ENCODE data around the gene ACTL7A. TPM values are rescaled to one million over a fixed set of nuclear protein-coding genes. Genes with fewer than 3 reads are reported as not detected.

ACTL7A gene
- polyA plus RNA-seq, 2 of the 4 experiments (the other 2 are of a cell fraction): not detected

DNA sequence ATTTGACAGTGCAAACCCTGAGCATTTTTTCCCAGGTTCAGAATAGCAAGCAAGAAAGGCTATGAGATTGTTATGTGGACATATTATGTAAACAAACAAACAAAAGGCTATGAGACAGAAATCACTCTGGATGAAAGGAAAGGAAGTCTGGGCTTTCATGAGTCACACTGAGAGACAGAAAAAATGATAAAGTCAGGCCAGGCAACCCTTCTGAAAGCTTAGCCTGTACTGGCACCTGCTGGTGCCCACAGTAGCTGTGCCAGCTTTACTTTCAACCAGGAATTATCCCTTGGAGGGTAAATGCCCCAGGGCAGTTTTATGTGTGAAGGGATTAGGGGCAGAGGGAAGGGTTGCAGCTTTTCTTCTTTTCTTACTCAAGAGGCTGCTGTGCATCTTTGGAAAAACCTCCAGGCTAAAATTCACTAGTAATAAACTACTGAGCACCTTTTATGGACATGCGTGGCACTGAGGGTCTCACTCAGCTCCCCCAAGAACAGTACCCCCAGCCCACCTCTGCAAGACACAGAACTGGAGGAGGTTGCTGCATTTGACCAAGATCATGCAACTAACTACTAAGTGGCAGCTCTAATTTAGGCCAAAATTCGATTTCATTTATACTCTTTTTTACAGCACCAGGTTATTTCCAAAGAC, 48.0 kb upstream of the ACTL7A start (continued):
- TF ChIP-seq EP300 (IDR thresholded peaks at IDR 0.05) (no peak), MAZ (IDR thresholded peaks at IDR 0.05; ENCODE audit: borderline replicate concordance, low read depth, low read length) (no peak), HEYL (CRISPR knock-in tag; IDR thresholded peaks at IDR 0.05) (no peak), CHD2 (IDR thresholded peaks at IDR 0.05; ENCODE audit: low read length, partially characterized antibody) (no peak), EHMT2 (IDR thresholded peaks at IDR 0.05; ENCODE audit: low read depth) (no peak), RAD21 (conservative IDR thresholded peaks at IDR 0.05 in 1 of 2, IDR thresholded peaks at IDR 0.05 in 1 of 2) (peak; percentile 78 to 92), HDAC2 (IDR thresholded peaks at IDR 0.05) (no peak), USF2 (IDR thresholded peaks at IDR 0.05) (no peak), FOXS1 (CRISPR knock-in tag; IDR thresholded peaks at IDR 0.05) (no peak), CHD4 (IDR thresholded peaks at IDR 0.05; ENCODE audit: borderline replicate concordance) (no peak), KDM1A (IDR thresholded peaks at IDR 0.05; ENCODE audit: low read depth) (no peak)
- TF ChIP-seq, protein P1, sequence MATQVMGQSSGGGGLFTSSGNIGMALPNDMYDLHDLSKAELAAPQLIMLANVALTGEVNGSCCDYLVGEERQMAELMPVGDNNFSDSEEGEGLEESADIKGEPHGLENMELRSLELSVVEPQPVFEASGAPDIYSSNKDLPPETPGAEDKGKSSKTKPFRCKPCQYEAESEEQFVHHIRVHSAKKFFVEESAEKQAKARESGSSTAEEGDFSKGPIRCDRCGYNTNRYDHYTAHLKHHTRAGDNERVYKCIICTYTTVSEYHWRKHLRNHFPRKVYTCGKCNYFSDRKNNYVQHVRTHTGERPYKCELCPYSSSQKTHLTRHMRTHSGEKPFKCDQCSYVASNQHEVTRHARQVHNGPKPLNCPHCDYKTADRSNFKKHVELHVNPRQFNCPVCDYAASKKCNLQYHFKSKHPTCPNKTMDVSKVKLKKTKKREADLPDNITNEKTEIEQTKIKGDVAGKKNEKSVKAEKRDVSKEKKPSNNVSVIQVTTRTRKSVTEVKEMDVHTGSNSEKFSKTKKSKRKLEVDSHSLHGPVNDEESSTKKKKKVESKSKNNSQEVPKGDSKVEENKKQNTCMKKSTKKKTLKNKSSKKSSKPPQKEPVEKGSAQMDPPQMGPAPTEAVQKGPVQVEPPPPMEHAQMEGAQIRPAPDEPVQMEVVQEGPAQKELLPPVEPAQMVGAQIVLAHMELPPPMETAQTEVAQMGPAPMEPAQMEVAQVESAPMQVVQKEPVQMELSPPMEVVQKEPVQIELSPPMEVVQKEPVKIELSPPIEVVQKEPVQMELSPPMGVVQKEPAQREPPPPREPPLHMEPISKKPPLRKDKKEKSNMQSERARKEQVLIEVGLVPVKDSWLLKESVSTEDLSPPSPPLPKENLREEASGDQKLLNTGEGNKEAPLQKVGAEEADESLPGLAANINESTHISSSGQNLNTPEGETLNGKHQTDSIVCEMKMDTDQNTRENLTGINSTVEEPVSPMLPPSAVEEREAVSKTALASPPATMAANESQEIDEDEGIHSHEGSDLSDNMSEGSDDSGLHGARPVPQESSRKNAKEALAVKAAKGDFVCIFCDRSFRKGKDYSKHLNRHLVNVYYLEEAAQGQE (IDR thresholded peaks at IDR 0.05): no peak

- ChIA-PET POLR2A (no interaction called here), CTCF (interaction anchor here (0.7 to 4.0 kb wide), 8 partner anchors 10 to 1393 kb away, joined by 3 to 21 read pairs (median 4); no protein-coding TSS in a partner anchor)
- TF ChIP-seq FOSL2 (IDR thresholded peaks at IDR 0.05) (no peak), FOSL2 (CRISPR knock-in tag; IDR thresholded peaks at IDR 0.05) (0 out of 2 replicates have a peak, but pooled peaks have one; percentile 7), HOXA7 (CRISPR knock-in tag; IDR thresholded peaks at IDR 0.05) (no peak)
- 50% methylated on average over 3 of the region's 3 CpGs for WGBS (ENCODE audit: missing lambda C conversion rate)
- no peak for ATAC-seq
- DNase-seq (ENCODE audit: low read depth in 1 of 2, low spot score in 1 of 2): no peak
- no peak overlapping the region for H3K4me3 ChIP-seq
- no peak for FAIRE-seq
- peaks cover 9% of the 10 kb centered on the region; the same call in 2 of the 3 replicates for H3K4me1 ChIP-seq
- no peak overlapping the region for H3K4me2 ChIP-seq
- H3K9me3 ChIP-seq: no peaks in the 10 kb centered on the region
- H3K27ac ChIP-seq: no peak overlapping the region
Measured at GRCh38 chr9:108815156-108815555, 46.9 kb upstream of the ACTL7A start.

DNA sequence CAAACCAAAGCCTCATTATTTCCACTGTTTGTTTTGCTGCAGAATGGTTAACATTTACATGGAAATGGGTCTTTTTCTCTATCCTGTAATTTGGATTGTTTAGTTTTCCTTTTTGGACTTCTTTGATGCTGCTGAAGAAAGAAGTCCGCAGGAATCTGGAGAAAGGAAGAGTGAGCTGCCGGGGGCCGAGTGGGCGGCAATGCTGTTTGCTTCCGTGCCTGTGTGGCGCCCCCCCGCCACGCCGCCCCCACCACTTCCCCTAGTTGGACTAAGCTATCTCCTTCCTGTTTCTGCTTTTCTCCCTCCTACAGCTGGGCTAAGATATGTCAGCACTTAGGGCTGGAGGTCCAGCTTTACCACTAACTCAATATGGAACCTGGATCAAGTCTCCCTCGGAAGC, 46.0 kb upstream of the ACTL7A start:
- CTCF ChIA-PET: interaction anchor here (2.2 kb wide), 1 partner anchor 1394 kb away, joined by 10 read pairs; no protein-coding TSS in a partner anchor
- Histone ChIP-seq H3K27ac (no peak overlapping the region), H3K4me1 (peaks cover 9% of the 10 kb centered on the region; the same call in 2 of the 3 replicates), H3K4me3 (no peak overlapping the region), H3K4me2 (no peak overlapping the region), H3K9me3 (no peaks in the 10 kb centered on the region)
- WGBS (ENCODE audit: missing lambda C conversion rate): 77% methylated on average over 10 of the region's 10 CpGs
- DNase-seq (ENCODE audit: low read depth in 1 of 2, low spot score in 1 of 2) (no peak), FAIRE-seq (no peak), ATAC-seq (no peak)
- POLR2A ChIA-PET: no interaction called here
- TF ChIP-seq GATA3 (IDR thresholded peaks at IDR 0.05; ENCODE audit: borderline replicate concordance): no peak
- TF ChIP-seq RAD21 (conservative IDR thresholded peaks at IDR 0.05 in 1 of 2, IDR thresholded peaks at IDR 0.05 in 1 of 2): no peak

DNA sequence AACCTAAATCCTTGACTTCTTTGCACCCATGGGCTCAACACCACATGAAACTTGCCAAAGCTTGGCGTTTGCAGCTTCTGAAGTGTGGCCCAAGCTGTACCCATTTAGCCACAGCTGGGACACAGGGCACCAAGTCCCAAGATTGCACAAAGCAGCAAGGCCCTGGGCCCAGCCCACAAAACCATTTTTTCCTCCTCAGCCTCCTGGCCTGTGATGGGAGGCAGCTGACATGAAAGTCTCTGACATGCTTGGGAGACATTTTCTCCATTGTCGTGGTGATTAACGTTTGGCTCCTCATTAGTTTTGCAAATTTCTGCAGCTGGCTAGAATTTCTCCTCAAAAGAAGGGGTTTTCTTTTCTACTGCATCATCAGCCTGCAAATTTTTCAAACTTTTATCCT, 38.2 kb upstream of the ACTL7A start:
- CTCF ChIA-PET: interaction anchor here (0.6 to 1.6 kb wide), 2 partner anchors 1402 to 1680 kb away, joined by 3 read pairs; no protein-coding TSS in a partner anchor
- Histone ChIP-seq H3K9me3 (peaks cover 10% of the 10 kb centered on the region; the same call in 2 of the 3 replicates), H3K4me1 (no peaks in the 10 kb centered on the region), H3K4me2 (no peak overlapping the region), H3K27ac (no peak overlapping the region), H3K4me3 (no peak overlapping the region)
- TF ChIP-seq ZFP36 (IDR thresholded peaks at IDR 0.05; ENCODE audit: borderline replicate concordance, partially characterized antibody) (peak; percentile 87), CHD4 (IDR thresholded peaks at IDR 0.05; ENCODE audit: borderline replicate concordance) (no peak), HES2 (IDR thresholded peaks at IDR 0.05) (no peak)
- FAIRE-seq (no peak), DNase-seq (ENCODE audit: low read depth in 1 of 2, low spot score in 1 of 2) (no peak), ATAC-seq (no peak)
- 28% methylated on average over 3 of the region's 3 CpGs for WGBS (ENCODE audit: missing lambda C conversion rate)
- POLR2A ChIA-PET: no interaction called here

Data from A549 (cell line).